Measurements from ENCODE around the gene RRP9.

The RRP9 gene

DNA sequence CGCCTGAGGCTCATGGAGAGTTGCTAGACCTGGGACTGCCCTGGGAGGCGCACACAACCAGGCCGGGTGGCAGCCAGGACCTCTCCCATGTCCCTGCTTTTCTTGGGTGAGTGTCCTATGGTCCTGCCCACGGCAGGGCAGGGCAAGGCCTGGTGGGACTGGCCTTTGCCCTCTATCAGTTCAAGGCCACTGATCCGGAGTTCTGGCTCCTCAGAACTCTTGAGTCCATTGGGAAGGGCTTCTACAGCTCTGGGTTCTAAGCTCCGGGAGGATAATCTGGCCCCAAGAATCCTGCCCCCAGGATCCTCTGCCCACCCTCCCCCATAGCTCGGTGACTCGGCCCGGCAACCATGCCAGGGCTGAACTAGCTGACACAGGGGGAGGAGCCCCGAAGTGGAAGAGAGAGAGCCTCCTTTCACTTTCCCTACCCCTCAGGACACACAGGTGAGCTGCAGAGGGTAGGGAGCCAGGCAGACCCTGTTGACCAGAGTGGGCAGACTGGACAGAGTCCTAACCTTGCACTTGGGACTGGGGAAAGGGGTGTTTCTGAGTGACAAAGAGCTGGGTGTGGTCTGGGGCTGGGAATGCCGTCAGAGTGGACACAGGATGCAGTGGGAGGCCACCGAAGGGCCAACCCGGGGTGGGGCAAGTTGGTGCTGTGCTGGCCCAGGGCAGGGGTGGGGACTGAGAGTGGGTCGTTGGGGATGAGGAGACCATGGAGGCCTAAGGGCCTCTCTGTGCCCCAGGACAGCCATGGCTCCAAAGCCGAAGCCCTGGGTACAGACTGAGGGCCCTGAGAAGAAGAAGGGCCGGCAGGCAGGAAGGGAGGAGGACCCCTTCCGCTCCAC lies 1.1 kb upstream of the RRP9 start:
- TF ChIP-seq, protein P1, sequence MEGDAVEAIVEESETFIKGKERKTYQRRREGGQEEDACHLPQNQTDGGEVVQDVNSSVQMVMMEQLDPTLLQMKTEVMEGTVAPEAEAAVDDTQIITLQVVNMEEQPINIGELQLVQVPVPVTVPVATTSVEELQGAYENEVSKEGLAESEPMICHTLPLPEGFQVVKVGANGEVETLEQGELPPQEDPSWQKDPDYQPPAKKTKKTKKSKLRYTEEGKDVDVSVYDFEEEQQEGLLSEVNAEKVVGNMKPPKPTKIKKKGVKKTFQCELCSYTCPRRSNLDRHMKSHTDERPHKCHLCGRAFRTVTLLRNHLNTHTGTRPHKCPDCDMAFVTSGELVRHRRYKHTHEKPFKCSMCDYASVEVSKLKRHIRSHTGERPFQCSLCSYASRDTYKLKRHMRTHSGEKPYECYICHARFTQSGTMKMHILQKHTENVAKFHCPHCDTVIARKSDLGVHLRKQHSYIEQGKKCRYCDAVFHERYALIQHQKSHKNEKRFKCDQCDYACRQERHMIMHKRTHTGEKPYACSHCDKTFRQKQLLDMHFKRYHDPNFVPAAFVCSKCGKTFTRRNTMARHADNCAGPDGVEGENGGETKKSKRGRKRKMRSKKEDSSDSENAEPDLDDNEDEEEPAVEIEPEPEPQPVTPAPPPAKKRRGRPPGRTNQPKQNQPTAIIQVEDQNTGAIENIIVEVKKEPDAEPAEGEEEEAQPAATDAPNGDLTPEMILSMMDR (IDR thresholded peaks at IDR 0.05) = no peak
- Histone ChIP-seq H3K27ac (peak overlapping the region; percentile 95 to 97), H3K4me3 (peak overlapping the region; percentile 73)
- peak; percentile 86 for DNase-seq (ENCODE audit: low spot score)

- peak overlapping the region in 1 of 2 donors; percentile 64 for H3K27ac ChIP-seq
These were observed 274 bp downstream of the RRP9 start for GRCh38 chr3:51941463-51941797.

DNA sequence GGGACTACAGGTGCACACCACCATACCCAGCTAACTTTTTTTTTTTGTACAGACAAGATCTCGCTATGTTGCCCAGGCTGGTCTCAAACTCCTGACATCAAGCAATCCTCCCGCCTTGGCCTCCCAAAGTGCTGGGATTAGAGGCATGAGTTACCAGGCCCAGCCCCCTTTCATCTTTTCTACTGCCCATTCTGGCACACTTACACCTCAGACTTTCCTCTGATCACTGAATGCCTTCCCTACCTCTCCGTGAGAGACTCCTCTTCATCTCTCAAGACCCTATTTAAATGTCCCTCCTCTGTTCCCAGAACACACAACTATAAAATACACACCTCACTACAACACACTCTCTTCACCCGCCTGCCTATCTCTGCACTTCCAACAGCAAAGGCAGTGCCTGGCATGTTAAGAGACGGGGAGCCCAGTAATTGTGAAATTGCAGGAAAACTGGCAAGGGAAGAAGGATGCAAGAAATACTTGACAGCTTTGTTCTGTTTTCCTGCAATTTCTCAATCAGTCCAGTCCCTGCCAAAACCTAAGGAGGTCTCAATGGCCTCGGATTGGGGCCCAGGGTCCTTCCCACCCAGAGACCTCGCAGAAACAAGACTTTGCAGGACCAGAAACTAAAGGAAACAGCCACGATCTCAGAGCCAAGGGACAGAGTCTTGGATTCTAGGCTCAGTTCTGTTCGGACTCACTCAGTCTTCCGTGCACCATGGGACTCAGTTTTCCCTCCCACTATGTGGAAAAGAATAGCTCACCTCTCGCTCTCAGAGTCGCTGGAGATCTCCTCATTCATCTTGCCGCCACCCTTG lies 849 bp downstream of the RRP9 start:
- TF ChIP-seq, protein P1 (IDR thresholded peaks at IDR 0.05) = no peak
- Histone ChIP-seq H3K27ac (no peak overlapping the region), H3K4me3 (peak overlapping the region; percentile 75)
- peak; percentile 60 for DNase-seq (ENCODE audit: low spot score)

More at GRCh38 chr3:51941463-51941797, 274 bp downstream of the RRP9 start:
- DNase-seq (ENCODE audit: low spot score) = no peak
- peak overlapping the region; percentile 75 for H3K4me3 ChIP-seq
- TF ChIP-seq, protein P1 (IDR thresholded peaks at IDR 0.05) = no peak

GRCh38 chr3:51938780-51939425 lies 2.8 kb downstream of the RRP9 start:
- no peak overlapping the region for H3K27ac ChIP-seq
- peak; percentile 60 for DNase-seq (ENCODE audit: low spot score)
- H3K4me3 ChIP-seq = no peak overlapping the region
- TF ChIP-seq, protein P1 (IDR thresholded peaks at IDR 0.05) = no peak

GRCh38 chr3:51937611-51938450 lies 3.9 kb downstream of the RRP9 start:
- no peak overlapping the region for H3K27ac ChIP-seq
- DNase-seq (ENCODE audit: low spot score) = peak; percentile 64
- TF ChIP-seq, protein P1 (IDR thresholded peaks at IDR 0.05) = no peak
- H3K4me3 ChIP-seq = no peak overlapping the region

DNA sequence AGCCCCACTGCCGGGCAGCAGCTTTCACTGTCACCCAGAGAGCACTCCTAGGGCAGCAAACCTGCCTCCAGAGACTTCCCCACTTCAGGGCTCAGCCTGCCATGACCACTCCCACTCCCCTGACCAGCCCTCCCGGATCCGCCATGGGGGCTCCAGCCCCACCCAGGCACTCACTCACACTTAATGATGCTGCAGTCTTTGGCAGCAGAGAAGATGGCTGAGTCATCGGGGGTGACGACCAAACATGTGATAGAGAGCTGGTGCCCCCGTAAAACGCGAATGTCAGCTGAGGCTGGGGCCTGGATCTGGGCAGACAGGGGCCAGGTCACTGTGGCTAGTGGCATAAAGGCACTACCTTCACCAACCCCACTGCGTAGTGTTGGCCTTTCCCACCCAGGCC lies 4.7 kb downstream of the RRP9 start:
- TF ChIP-seq, protein P1 (IDR thresholded peaks at IDR 0.05) = no peak
- Histone ChIP-seq H3K27ac (no peak overlapping the region), H3K4me3 (no peak overlapping the region)
- DNase-seq (ENCODE audit: low spot score) = no peak

Measured in coronary artery (tissue), 2 donors.